Liver (tissue), 9 donors: ENCODE data around the gene TXK. TPM values are rescaled to one million over a fixed set of nuclear protein-coding genes. Genes with fewer than 3 reads are reported as not detected.

Experiments
- DNase-seq: peaks from one replicate; pipeline ENCODE4 v3.0.0-alpha.2; 2017; ENCODE audit warnings: low spot score
- H3K27ac ChIP-seq, 2 donors: one replicate each; pipeline ENCODE4 v1.7.0; 2013; ENCODE audit warnings: inconsistent platforms in 2 of 2, low read length in 2 of 2, control low read depth in 1 of 2, low read depth in 1 of 2, mild to moderate bottlenecking in 1 of 2
- H3K27me3 ChIP-seq, 4 donors: one replicate each; pipeline versions ENCODE4 v1.6.1 to v1.7.0; 2013; ENCODE audit warnings: low read length in 3 of 4, inconsistent platforms in 1 of 4, mild to moderate bottlenecking in 1 of 4, moderate library complexity in 1 of 4; ENCODE audit not compliant: control insufficient read depth in 4 of 4, insufficient read depth in 4 of 4
- H3K36me3 ChIP-seq, 4 donors: one replicate each; pipeline versions ENCODE4 v1.6.1 to v1.7.0; 2013; ENCODE audit warnings: low read length in 3 of 4, mild to moderate bottlenecking in 3 of 4, low read depth in 1 of 4, moderate library complexity in 1 of 4; ENCODE audit not compliant: control insufficient read depth in 4 of 4, insufficient read depth in 3 of 4
- H3K4me1 ChIP-seq, 4 donors: one replicate each; pipeline versions ENCODE4 v1.6.1 to v1.7.0; 2013; ENCODE audit warnings: low read length in 3 of 4, mild to moderate bottlenecking in 3 of 4, moderate library complexity in 1 of 4; ENCODE audit not compliant: control insufficient read depth in 4 of 4, insufficient read depth in 4 of 4
- H3K4me3 ChIP-seq, 3 donors: one replicate each; pipeline versions ENCODE4 v1.6.1 to v1.7.0; 2013; ENCODE audit warnings: low read length in 3 of 3, control low read depth in 1 of 3, low read depth in 1 of 3, mild to moderate bottlenecking in 1 of 3
- H3K9ac ChIP-seq, 2 donors: one replicate each; pipeline ENCODE4 v1.7.0; 2013; ENCODE audit warnings: low read length in 2 of 2, mild to moderate bottlenecking in 2 of 2, moderate library complexity in 2 of 2, control low read depth in 1 of 2, low read depth in 1 of 2
- H3K9me3 ChIP-seq, 4 donors: one replicate each; pipeline versions ENCODE4 v1.6.1 to v1.7.0; 2013; ENCODE audit warnings: low read length in 3 of 4; ENCODE audit not compliant: control insufficient read depth in 4 of 4
- ATF3 ChIP-seq: IDR thresholded peaks from 2 replicates; pipeline ENCODE4 v1.6.1; 2016; ENCODE audit warnings: antibody characterized with exemption
- CTCF ChIP-seq: fragments of 150-350 bp; IDR thresholded peaks from 2 replicates; pipeline ENCODE4 v1.5.1; 2017; ENCODE audit warnings: improper control_type of control experiment, low read depth, low read length; ENCODE audit not compliant: missing input control
- EGR1 ChIP-seq, 2 donors: IDR thresholded peaks; 2 replicates each; pipeline ENCODE4 v1.6.1; 2016 to 2018; ENCODE audit warnings: antibody characterized with exemption in 2 of 2, low read depth in 2 of 2
- FOXA1 ChIP-seq: IDR thresholded peaks from 2 replicates; pipeline ENCODE4 v1.6.1; 2016; ENCODE audit warnings: antibody characterized with exemption
- FOXA2 ChIP-seq: IDR thresholded peaks from 2 replicates; pipeline ENCODE4 v1.6.1; 2016; ENCODE audit warnings: antibody characterized with exemption
- GABPA ChIP-seq, 2 donors: IDR thresholded peaks in 1 of 2; conservative IDR thresholded peaks in 1 of 2; 2 replicates each; pipeline ENCODE4 v1.6.1; 2016; ENCODE audit warnings: antibody characterized with exemption in 2 of 2, mild to moderate bottlenecking in 1 of 2, moderate library complexity in 1 of 2
- HNF4A ChIP-seq, 2 donors: conservative IDR thresholded peaks; 2 replicates each; pipeline ENCODE4 v1.6.1; 2016; ENCODE audit warnings: antibody characterized with exemption in 2 of 2, mild to moderate bottlenecking in 2 of 2
- HNF4G ChIP-seq: IDR thresholded peaks from 2 replicates; pipeline ENCODE4 v1.6.1; 2016; ENCODE audit warnings: antibody characterized with exemption
- JUND ChIP-seq, 2 donors: IDR thresholded peaks; 2 replicates each; pipeline ENCODE4 v1.6.1; 2016; ENCODE audit warnings: antibody characterized with exemption in 2 of 2
- MAX ChIP-seq: IDR thresholded peaks from 2 replicates; pipeline ENCODE4 v1.6.1; 2016; ENCODE audit warnings: antibody characterized with exemption
- NR2F2 ChIP-seq: IDR thresholded peaks from 2 replicates; pipeline ENCODE4 v1.6.1; 2016; ENCODE audit warnings: antibody characterized with exemption
- RAD21 ChIP-seq, 2 donors: IDR thresholded peaks; 2 replicates each; pipeline ENCODE4 v1.6.1; 2016; ENCODE audit warnings: antibody characterized with exemption in 2 of 2, mild to moderate bottlenecking in 2 of 2
- REST ChIP-seq: IDR thresholded peaks from 2 replicates; pipeline ENCODE4 v1.6.1; 2016; ENCODE audit warnings: antibody characterized with exemption, mild to moderate bottlenecking
- RXRA ChIP-seq, 2 donors: IDR thresholded peaks; 2 replicates each; pipeline ENCODE4 v1.6.1; 2017 to 2018; ENCODE audit warnings: antibody characterized with exemption in 2 of 2, mild to moderate bottlenecking in 1 of 2
- SP1 ChIP-seq: IDR thresholded peaks from 2 replicates; pipeline ENCODE4 v1.6.1; 2018; ENCODE audit warnings: antibody characterized with exemption, mild to moderate bottlenecking
- TAF1 ChIP-seq: conservative IDR thresholded peaks from 2 replicates; pipeline ENCODE4 v1.6.1; 2016; ENCODE audit warnings: antibody characterized with exemption, mild to moderate bottlenecking
- YY1 ChIP-seq: IDR thresholded peaks from 2 replicates; pipeline ENCODE4 v1.6.1; 2016; ENCODE audit warnings: antibody characterized with exemption, mild to moderate bottlenecking
- ZBTB33 ChIP-seq: IDR thresholded peaks from 2 replicates; pipeline ENCODE4 v1.6.1; 2016; ENCODE audit warnings: antibody characterized with exemption
- WGBS: extraction: QIAGEN DNeasy Blood & Tissue Kit; methylation state at CpG from one replicate; pipeline ENCODE4 v1.1.7; 2013; 5-methylcytosine and 5-hydroxymethylcytosine counted together
- polyA plus RNA-seq, 2 donors: library from polyadenylated mRNA; stranded (reverse) in 1 of 2; unstranded in 1 of 2; fragments of 200-250 nt in 1 of 2; fragments of >200 nt in 1 of 2; fragmentation: Nextera tagmentation in 1 of 2; extraction: Ambion mirVana in 1 of 2; gene quantifications; one replicate each; pipeline versions ENCODE4 v1.2.1 to v1.2.3, GENCODE V29; 2013 to 2015
- total RNA-seq, 2 donors: library from RNA; depleted of rRNA; stranded (reverse); fragments of >200 nt; gene quantifications; one replicate each; pipeline ENCODE4 v1.2.3, GENCODE V29; 2014
- donor health status: healthy.
- donor health status: healthy.
- donor health status: healthy.
- donor health status: healthy.
- donor health status: healthy.

The TXK gene
- total and polyA plus RNA-seq, 4 donors, result 0.43 to 4.9 (median 1.4) TPM

- Histone ChIP-seq H3K36me3 (no peaks in the 10 kb centered on the region), H3K27me3 (no peaks in the 10 kb centered on the region), H3K9me3 (no peaks in the 10 kb centered on the region), H3K4me3 (no peak overlapping the region), H3K27ac (no peak overlapping the region), H3K4me1 (peaks cover 0 to 19% (median 12%) of the 10 kb centered on the region in 4 donors), H3K9ac (no peak overlapping the region)
- no peak for DNase-seq
- 95% methylated on average over 1 of the region's 1 CpG for WGBS
- TF ChIP-seq ATF3 (no peak), YY1 (no peak), HNF4A (conservative IDR thresholded peaks at IDR 0.05) (no peak), RXRA (IDR thresholded peaks at IDR 0.05) (no peak), FOXA2 (no peak), CTCF (no peak), MAX (no peak), GABPA (IDR thresholded peaks at IDR 0.05 in 1 of 2, conservative IDR thresholded peaks at IDR 0.05 in 1 of 2) (no peak), RAD21 (IDR thresholded peaks at IDR 0.05) (no peak)
Observed at GRCh38 chr4:48051078-48051477, 83.0 kb downstream of the TXK start.

GRCh38 chr4:48049483-48049882 lies 84.6 kb downstream of the TXK start:
- H3K4me3 ChIP-seq, result no peak overlapping the region
- H3K9me3 ChIP-seq, result no peaks in the 10 kb centered on the region
- peaks cover 0 to 19% (median 12%) of the 10 kb centered on the region in 4 donors for H3K4me1 ChIP-seq
- H3K27ac ChIP-seq, result no peak overlapping the region
- H3K27me3 ChIP-seq, result no peaks in the 10 kb centered on the region
- no peak for DNase-seq
- H3K36me3 ChIP-seq, result no peaks in the 10 kb centered on the region
- no peak overlapping the region for H3K9ac ChIP-seq
- 95% methylated on average over 8 of the region's 8 CpGs for WGBS
- TF ChIP-seq EGR1 (IDR thresholded peaks at IDR 0.05; ENCODE audit: low read depth in 2 of 2), result no peak
- no peak for TF ChIP-seq RAD21 (IDR thresholded peaks at IDR 0.05)
- no peak for TF ChIP-seq GABPA (IDR thresholded peaks at IDR 0.05 in 1 of 2, conservative IDR thresholded peaks at IDR 0.05 in 1 of 2)
- TF ChIP-seq FOXA2, result no peak
- TF ChIP-seq FOXA1, result no peak
- no peak for TF ChIP-seq HNF4G
- no peak for TF ChIP-seq ATF3
- TF ChIP-seq ZBTB33, result no peak
- no peak for TF ChIP-seq HNF4A (conservative IDR thresholded peaks at IDR 0.05)
- TF ChIP-seq REST, result no peak
- TF ChIP-seq MAX, result no peak
- TF ChIP-seq NR2F2, result no peak
- no peak for TF ChIP-seq YY1
- TF ChIP-seq TAF1, result no peak
- no peak for TF ChIP-seq JUND (IDR thresholded peaks at IDR 0.05)
- TF ChIP-seq RXRA (IDR thresholded peaks at IDR 0.05), result no peak
- TF ChIP-seq CTCF, result no peak
- TF ChIP-seq SP1, result no peak
